Neuronal stem cell (in vitro differentiated cells): ENCODE measurements around the gene RNF167.
"Not testable (repeated sequence)": the region's sequence is repeated elsewhere in the genome, so short reads cannot be mapped to it uniquely, and the experiment has no call there.

Source experiments
- DNase-seq: peaks from one replicate; pipeline ENCODE4 v3.0.0-alpha.2; 2013; ENCODE audit warnings: low spot score
- H2AFZ ChIP-seq: one replicate; pipeline ENCODE4 v1.6.1; 2013; ENCODE audit warnings: mild to moderate bottlenecking, low read length, inconsistent platforms
- H2AK5ac ChIP-seq: 2 replicates; pipeline ENCODE4 v1.6.1; 2013; ENCODE audit warnings: low read depth, mild to moderate bottlenecking, inconsistent platforms, low read length, moderate library complexity, mixed read lengths
- H2BK120ac ChIP-seq: 2 replicates; pipeline ENCODE4 v1.6.1; 2013; ENCODE audit warnings: low read depth, mild to moderate bottlenecking, inconsistent platforms, low read length, moderate library complexity, mixed read lengths
- H2BK12ac ChIP-seq: one replicate; pipeline ENCODE4 v1.6.1; 2013; ENCODE audit warnings: low read length, inconsistent platforms
- H2BK15ac ChIP-seq: 2 replicates; pipeline ENCODE4 v1.6.1; 2013; ENCODE audit warnings: mild to moderate bottlenecking, low read length, inconsistent platforms, mixed read lengths
- H2BK5ac ChIP-seq: one replicate; pipeline ENCODE4 v1.6.1; 2013; ENCODE audit warnings: inconsistent platforms, mild to moderate bottlenecking, low read length, moderate library complexity
- H3K14ac ChIP-seq: one replicate; pipeline ENCODE4 v1.6.1; 2013; ENCODE audit warnings: low read length, inconsistent platforms
- H3K18ac ChIP-seq: 2 replicates; pipeline ENCODE4 v1.6.1; 2013; ENCODE audit warnings: low read length, inconsistent platforms
- H3K23ac ChIP-seq: 2 replicates; pipeline ENCODE4 v1.6.1; 2013; ENCODE audit warnings: low read depth, mild to moderate bottlenecking, mixed read lengths, low read length, inconsistent platforms; ENCODE audit not compliant: poor library complexity
- H3K27ac ChIP-seq: replicated peaks from 3 replicates; pipeline ENCODE4 v1.5.1; 2013; ENCODE audit warnings: low read length, inconsistent platforms
- H3K27me3 ChIP-seq, 3 experiments: 2 replicates each; pipeline ENCODE4 v1.6.1; 2013; ENCODE audit warnings: low read length in 3 of 3, mild to moderate bottlenecking in 2 of 3, inconsistent platforms in 1 of 3, low read depth in 1 of 3, mixed read lengths in 1 of 3, moderate library complexity in 1 of 3; ENCODE audit not compliant: control insufficient read depth in 3 of 3, insufficient read depth in 3 of 3
- H3K36me3 ChIP-seq, 2 donors: replicated peaks in 1 of 2; 2 replicates each; pipeline ENCODE4 v1.6.1; 2013; ENCODE audit warnings: low read length in 2 of 2; ENCODE audit not compliant: control insufficient read depth in 2 of 2, insufficient read depth in 2 of 2
- H3K4ac ChIP-seq: 2 replicates; pipeline ENCODE4 v1.6.1; 2013; ENCODE audit warnings: inconsistent platforms, mild to moderate bottlenecking, low read length, moderate library complexity
- H3K4me1 ChIP-seq, 2 donors: 1 replicate in 1 of 2; 2 replicates in 1 of 2; pipeline ENCODE4 v1.6.1; 2013; ENCODE audit warnings: low read length in 2 of 2, low read depth in 1 of 2; ENCODE audit not compliant: control insufficient read depth in 2 of 2, insufficient read depth in 1 of 2
- H3K4me2 ChIP-seq: one replicate; pipeline ENCODE4 v1.6.1; 2013; ENCODE audit warnings: mild to moderate bottlenecking, low read length, inconsistent platforms; ENCODE audit not compliant: insufficient read depth, poor library complexity, severe bottlenecking
- H3K4me3 ChIP-seq, 2 donors: 2 replicates each; pipeline ENCODE4 v1.5.1; 2013; ENCODE audit warnings: low read length in 2 of 2, mild to moderate bottlenecking in 2 of 2, inconsistent platforms in 1 of 2, moderate library complexity in 1 of 2
- H3K79me1 ChIP-seq: one replicate; pipeline ENCODE4 v1.6.1; 2013; ENCODE audit warnings: low read depth, mild to moderate bottlenecking, inconsistent platforms, low read length, moderate library complexity
- H3K9ac ChIP-seq: one replicate; pipeline ENCODE4 v1.6.1; 2013; ENCODE audit warnings: mild to moderate bottlenecking, low read depth, low read length, inconsistent platforms; ENCODE audit not compliant: poor library complexity
- H3K9me3 ChIP-seq, 2 donors: replicated peaks in 1 of 2; 2 replicates each; pipeline versions ENCODE3 to v1.6.1; 2013; ENCODE audit warnings: low read length in 2 of 2, mild to moderate bottlenecking in 2 of 2, inconsistent platforms in 1 of 2, low read depth in 1 of 2, mixed read lengths in 1 of 2, moderate library complexity in 1 of 2; ENCODE audit not compliant: control insufficient read depth in 2 of 2, insufficient read depth in 1 of 2
- H4K8ac ChIP-seq: one replicate; pipeline ENCODE4 v1.6.1; 2013; ENCODE audit warnings: low read depth, mild to moderate bottlenecking, inconsistent platforms, low read length, moderate library complexity
- H4K91ac ChIP-seq: one replicate; pipeline ENCODE4 v1.6.1; 2013; ENCODE audit warnings: low read length, low read depth, mild to moderate bottlenecking, inconsistent platforms; ENCODE audit not compliant: poor library complexity
- WGBS, 2 donors: extraction: QIAGEN DNeasy Blood & Tissue Kit; methylation state at CpG; one replicate each; pipeline ENCODE4 v1.1.7; 2013; ENCODE audit warnings: missing lambda C conversion rate in 2 of 2, mixed read lengths in 1 of 2; ENCODE audit not compliant: insufficient read length in 2 of 2, insufficient replicate concordance in 1 of 2; ENCODE audit errors: extremely low coverage in 2 of 2; 5-methylcytosine and 5-hydroxymethylcytosine counted together

RNF167 gene

DNA sequence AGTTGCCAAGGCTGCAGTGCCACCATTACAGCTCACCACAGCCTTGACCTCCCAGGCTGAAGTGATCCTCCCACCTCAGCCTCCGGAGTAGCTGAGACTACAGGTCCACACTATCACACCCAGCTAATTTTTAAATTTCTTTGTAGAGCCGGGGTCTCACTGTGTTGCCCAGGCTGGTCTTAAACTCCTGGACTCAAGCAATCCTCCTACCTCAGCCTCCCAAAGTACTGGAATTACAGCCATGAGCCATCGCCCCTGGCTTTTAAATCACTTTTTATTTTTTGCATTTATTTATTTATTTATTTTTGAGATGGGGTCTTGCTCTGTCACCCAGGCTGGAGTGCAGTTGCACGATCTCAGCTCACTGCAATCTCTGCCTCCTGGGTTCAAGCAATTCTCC lies 25.5 kb upstream of the RNF167 start:
- not testable (repeated sequence) for H2AFZ ChIP-seq, H2BK120ac ChIP-seq, H4K8ac ChIP-seq, H2BK15ac ChIP-seq, H3K23ac ChIP-seq, H3K4me2 ChIP-seq, H3K27ac ChIP-seq, H3K79me1 ChIP-seq, H3K14ac ChIP-seq, H3K4me1 ChIP-seq, DNase-seq, H2BK12ac ChIP-seq, H3K18ac ChIP-seq, H2AK5ac ChIP-seq, H2BK5ac ChIP-seq, H3K36me3 ChIP-seq, H3K4ac ChIP-seq, H3K9me3 ChIP-seq, H3K27me3 ChIP-seq, H3K9ac ChIP-seq, H3K4me3 ChIP-seq, H4K91ac ChIP-seq
- no CpG with 5 or more reads among the region's 4 CpGs for WGBS, 2 donors

DNA sequence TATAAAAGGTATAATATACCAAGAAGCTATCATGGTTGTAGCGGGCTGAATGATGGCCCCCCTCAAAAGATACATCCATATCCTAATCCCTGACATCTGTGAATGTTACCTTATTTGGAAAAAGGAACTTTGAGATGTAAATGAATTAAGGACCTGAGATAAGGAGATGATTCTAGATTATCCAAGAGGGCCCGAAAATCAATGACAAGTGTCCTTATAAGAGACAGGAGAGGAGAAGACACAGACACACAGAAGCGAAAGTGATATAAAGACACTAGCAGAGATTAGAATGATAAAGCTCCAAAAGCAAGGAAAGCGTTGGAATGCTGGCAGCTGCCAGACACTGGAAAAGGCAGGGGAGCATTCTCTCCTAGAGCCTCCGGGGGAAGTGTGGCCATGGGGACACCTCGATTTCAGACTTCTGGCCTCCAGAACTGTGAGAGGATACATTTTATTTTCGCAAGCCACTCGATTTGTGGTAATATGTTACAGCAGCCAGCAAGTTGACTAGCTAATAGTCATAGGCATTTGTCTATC lies 20.5 kb upstream of the RNF167 start:
- Histone ChIP-seq H3K9me3 (no peaks in the 10 kb centered on the region), H2AFZ (peak overlapping the region; percentile 52), H2BK5ac (no peak overlapping the region), H2BK12ac (no peak overlapping the region), H3K27ac (no peak overlapping the region), H3K14ac (no peak overlapping the region), H3K9ac (no peak overlapping the region), H3K4me3 (no peak overlapping the region), H3K79me1 (no peaks in the 10 kb centered on the region), H3K18ac (no peak overlapping the region), H3K36me3 (no peaks in the 10 kb centered on the region), H3K27me3 (no peaks in the 10 kb centered on the region), H4K91ac (no peak overlapping the region), H4K8ac (no peak overlapping the region), H2BK15ac (no peak overlapping the region), H3K4me2 (no peak overlapping the region), H2BK120ac (no peak overlapping the region), H3K4me1 (no peaks in the 10 kb centered on the region), H3K23ac (no peak overlapping the region), H2AK5ac (no peak overlapping the region), H3K4ac (no peak overlapping the region)
- WGBS, 2 donors: no CpG with 5 or more reads among the region's 8 CpGs
- no peak for DNase-seq

DNA sequence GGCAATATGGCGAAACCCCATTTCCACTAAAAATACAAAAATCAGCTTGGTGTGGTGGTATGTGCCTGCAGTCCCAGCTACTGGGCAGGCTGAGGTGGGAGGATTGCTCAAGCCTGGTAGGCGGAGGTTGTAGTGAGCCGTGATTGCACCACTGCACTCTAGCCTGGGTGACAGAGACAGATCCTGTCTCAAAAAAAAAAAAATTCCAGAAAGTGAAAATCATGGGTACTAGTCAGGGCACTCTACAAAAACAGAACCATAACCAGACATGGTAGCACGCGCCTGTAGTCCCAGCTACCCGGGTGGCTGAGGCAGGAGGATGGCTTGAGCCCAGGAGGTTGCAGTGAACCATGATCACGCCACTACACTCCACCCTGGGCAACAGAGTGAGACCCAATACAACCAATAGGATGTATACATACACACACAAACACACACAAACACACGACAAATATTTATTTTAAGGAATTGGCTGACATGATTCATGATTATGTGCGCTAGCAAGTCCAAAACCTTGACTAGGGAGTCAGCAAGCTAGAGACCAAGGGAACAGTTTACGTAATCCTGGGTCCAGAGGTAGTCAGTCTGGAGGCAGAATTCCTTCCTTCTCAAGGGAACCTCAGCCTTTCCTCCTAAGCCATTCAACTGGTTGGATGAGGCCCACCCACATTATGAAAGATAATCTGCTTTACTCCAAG lies 19.6 kb upstream of the RNF167 start:
- H3K18ac ChIP-seq: no peak overlapping the region
- no peaks in the 10 kb centered on the region for H3K79me1 ChIP-seq
- no peak overlapping the region for H2BK5ac ChIP-seq
- no peak overlapping the region for H3K4me3 ChIP-seq
- H2AFZ ChIP-seq: no peak overlapping the region
- H4K8ac ChIP-seq: no peak overlapping the region
- DNase-seq: no peak
- H3K4me1 ChIP-seq: no peaks in the 10 kb centered on the region
- no peak overlapping the region for H3K23ac ChIP-seq
- no peak overlapping the region for H4K91ac ChIP-seq
- no peaks in the 10 kb centered on the region for H3K27me3 ChIP-seq
- H3K9me3 ChIP-seq: no peaks in the 10 kb centered on the region
- no peak overlapping the region for H3K14ac ChIP-seq
- H3K36me3 ChIP-seq: no peaks in the 10 kb centered on the region
- WGBS, 2 donors: no CpG with 5 or more reads among the region's 10 CpGs
- no peak overlapping the region for H3K4me2 ChIP-seq
- no peak overlapping the region for H3K4ac ChIP-seq
- H2AK5ac ChIP-seq: no peak overlapping the region
- no peak overlapping the region for H2BK15ac ChIP-seq
- H3K9ac ChIP-seq: no peak overlapping the region
- H2BK120ac ChIP-seq: no peak overlapping the region
- H2BK12ac ChIP-seq: no peak overlapping the region
- H3K27ac ChIP-seq: no peak overlapping the region

DNA sequence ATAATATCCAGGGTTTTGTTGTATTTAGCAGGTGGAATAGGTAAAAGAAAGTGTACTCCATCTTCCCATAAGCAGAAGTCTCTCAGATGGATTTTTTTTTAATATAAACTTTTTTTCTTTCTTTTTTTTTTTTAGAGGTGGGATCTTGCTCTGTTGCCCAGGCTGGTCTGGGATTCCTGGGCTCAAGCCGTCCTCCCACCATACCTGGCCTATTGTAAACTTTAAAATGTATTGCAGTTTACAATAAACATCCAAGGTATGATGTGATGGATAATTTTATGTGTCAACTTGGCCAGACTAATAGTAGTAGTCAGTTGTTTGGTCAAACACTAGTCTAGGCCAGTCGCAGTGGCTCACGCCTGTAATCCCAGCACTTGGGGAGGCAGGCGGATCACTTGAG lies 18.7 kb upstream of the RNF167 start:
- WGBS, 2 donors: no CpG with 5 or more reads among the region's 4 CpGs
- H3K4ac ChIP-seq: no peak overlapping the region
- H2BK15ac ChIP-seq: no peak overlapping the region
- H3K79me1 ChIP-seq: no peaks in the 10 kb centered on the region
- no peaks in the 10 kb centered on the region for H3K36me3 ChIP-seq
- H3K9ac ChIP-seq: no peak overlapping the region
- H3K23ac ChIP-seq: no peak overlapping the region
- DNase-seq: no peak
- no peaks in the 10 kb centered on the region for H3K4me1 ChIP-seq
- H3K14ac ChIP-seq: no peak overlapping the region
- H4K91ac ChIP-seq: no peak overlapping the region
- no peak overlapping the region for H4K8ac ChIP-seq
- no peak overlapping the region for H2AK5ac ChIP-seq
- H2BK120ac ChIP-seq: no peak overlapping the region
- H3K4me3 ChIP-seq: no peak overlapping the region
- no peak overlapping the region for H3K27ac ChIP-seq
- H2BK5ac ChIP-seq: no peak overlapping the region
- no peaks in the 10 kb centered on the region for H3K27me3 ChIP-seq
- H3K4me2 ChIP-seq: no peak overlapping the region
- H3K18ac ChIP-seq: no peak overlapping the region
- no peak overlapping the region for H2BK12ac ChIP-seq
- no peaks in the 10 kb centered on the region for H3K9me3 ChIP-seq
- H2AFZ ChIP-seq: no peak overlapping the region
